Measurements from ENCODE around the gene TAS2R40. TPM values are rescaled to one million over a fixed set of nuclear protein-coding genes. Genes with fewer than 3 reads are reported as not detected.

Gene TAS2R40
- polyA plus RNA-seq, 1 of the 3 experiments (the other 2 are of a cell fraction): not detected

- H3K9ac ChIP-seq: no peak overlapping the region
- H3K9me2 ChIP-seq: no peaks in the 10 kb centered on the region
- 24% methylated on average over 3 of the region's 3 CpGs for WGBS (ENCODE audit: low lambda C conversion rate)
- ChIA-PET CTCF (interaction anchor here (0.9 to 1.9 kb wide), 4 partner anchors 13 to 180 kb away, joined by 3 to 8 read pairs (median 6); no protein-coding TSS in a partner anchor), POLR2A (no interaction called here)
- no peaks in the 10 kb centered on the region for H3K36me3 ChIP-seq (replicated peaks in 1 of 2; ENCODE audit: control insufficient read depth in 1 of 2, insufficient read depth in 2 of 2, low read length in 1 of 2)
- DNase-seq: no peak
- H2AFZ ChIP-seq (ENCODE audit: low read depth): no peak overlapping the region
- no peak overlapping the region for H3K27ac ChIP-seq (ENCODE audit: low read depth in 2 of 2, low read length in 1 of 2)
- no peaks in the 10 kb centered on the region for H3K79me2 ChIP-seq (ENCODE audit: insufficient read depth)
- peaks cover 6% of the 10 kb centered on the region for H3F3A ChIP-seq (replicated peaks; ENCODE audit: insufficient read depth)
- H3K27me3 ChIP-seq (ENCODE audit: insufficient read depth): no peaks in the 10 kb centered on the region
- H3K4me2 ChIP-seq: no peak overlapping the region
- no peaks in the 10 kb centered on the region for H4K20me1 ChIP-seq (ENCODE audit: insufficient read depth)
- peaks cover 35% of the 10 kb centered on the region for H3K9me3 ChIP-seq
- H3K4me3 ChIP-seq (ENCODE audit: low read depth in 2 of 2, low read length in 1 of 2): no peak overlapping the region
- peaks cover 0 to 4% of the 10 kb centered on the region in 2 experiments; a peak in 2 of 4 replicates for H3K4me1 ChIP-seq (ENCODE audit: control insufficient read depth in 1 of 2, insufficient read depth in 2 of 2, low read depth in 1 of 2, low read length in 1 of 2)
- TF ChIP-seq USF2 (IDR thresholded peaks at IDR 0.05; ENCODE audit: borderline replicate concordance, low read depth, low read length) (no peak), PBX3 (IDR thresholded peaks at IDR 0.05) (no peak), FOSL2 (IDR thresholded peaks at IDR 0.05; ENCODE audit: borderline replicate concordance, low read depth) (no peak), POLR2AphosphoS5 (IDR thresholded peaks at IDR 0.05; ENCODE audit: low read depth, low read length) (no peak), CHD2 (IDR thresholded peaks at IDR 0.05; ENCODE audit: low read length, partially characterized antibody) (no peak), REST (IDR thresholded peaks at IDR 0.05; ENCODE audit: low read depth, low read length) (no peak)
Observed at GRCh38 chr7:143236408-143236990, 14.7 kb downstream of the TAS2R40 start.

GRCh38 chr7:143237366-143237765, 15.5 kb downstream of the TAS2R40 start:
- H2AFZ ChIP-seq (ENCODE audit: low read depth): no peak overlapping the region
- H3K79me2 ChIP-seq (ENCODE audit: insufficient read depth): no peaks in the 10 kb centered on the region
- H3K27me3 ChIP-seq (ENCODE audit: insufficient read depth): no peaks in the 10 kb centered on the region
- no peak overlapping the region for H3K27ac ChIP-seq (ENCODE audit: low read depth in 2 of 2, low read length in 1 of 2)
- no peak for DNase-seq
- H3K9me2 ChIP-seq: no peaks in the 10 kb centered on the region
- H3K4me2 ChIP-seq: no peak overlapping the region
- H4K20me1 ChIP-seq (ENCODE audit: insufficient read depth): no peaks in the 10 kb centered on the region
- peaks cover 0 to 4% of the 10 kb centered on the region in 2 experiments; a peak in 2 of 4 replicates for H3K4me1 ChIP-seq (ENCODE audit: control insufficient read depth in 1 of 2, insufficient read depth in 2 of 2, low read depth in 1 of 2, low read length in 1 of 2)
- H3K36me3 ChIP-seq (replicated peaks in 1 of 2; ENCODE audit: control insufficient read depth in 1 of 2, insufficient read depth in 2 of 2, low read length in 1 of 2): no peaks in the 10 kb centered on the region
- H3F3A ChIP-seq (replicated peaks; ENCODE audit: insufficient read depth): peaks cover 6% of the 10 kb centered on the region
- H3K4me3 ChIP-seq (ENCODE audit: low read depth in 2 of 2, low read length in 1 of 2): no peak overlapping the region
- ChIA-PET POLR2A (no interaction called here), CTCF (interaction anchor here (0.7 to 1.9 kb wide), 5 partner anchors 12 to 181 kb away, joined by 3 to 8 read pairs (median 4); no protein-coding TSS in a partner anchor)
- H3K9ac ChIP-seq: no peak overlapping the region
- TF ChIP-seq REST (IDR thresholded peaks at IDR 0.05; ENCODE audit: low read depth, low read length): no peak
- no peak for TF ChIP-seq ZBTB33 (IDR thresholded peaks at IDR 0.05; ENCODE audit: borderline replicate concordance, low read depth)
- TF ChIP-seq SIN3A (IDR thresholded peaks at IDR 0.05; ENCODE audit: borderline replicate concordance, low read depth, low read length): no peak
- no peak for TF ChIP-seq PBX3 (IDR thresholded peaks at IDR 0.05)
- TF ChIP-seq GATA2 (CRISPR knock-in tag; IDR thresholded peaks at IDR 0.05): no peak
- no peak for TF ChIP-seq TAF1 (IDR thresholded peaks at IDR 0.05; ENCODE audit: borderline replicate concordance, low read depth, low read length)
- H3K9me3 ChIP-seq: peaks cover 35% of the 10 kb centered on the region

Measured in SK-N-SH (cell line).